Fibroblast of skin of left quadriceps (primary cell): ENCODE data around the gene SEMA7A.

Experiments used
- DNase-seq, 2 experiments: peaks; one replicate each; pipeline ENCODE4 v3.0.0-alpha.2; 2013; ENCODE audit warnings: low read depth in 2 of 2

The SEMA7A gene

GRCh38 chr15:74430510-74430951, 3.2 kb downstream of the SEMA7A start:
- no peak for DNase-seq

GRCh38 chr15:74429781-74430400, 3.9 kb downstream of the SEMA7A start:
- no peak for DNase-seq

- DNase-seq, result no peak
Measured at GRCh38 chr15:74428970-74429780, 4.6 kb downstream of the SEMA7A start.

- DNase-seq, result no peak
Measured at GRCh38 chr15:74428442-74428787, 5.3 kb downstream of the SEMA7A start.

GRCh38 chr15:74427607-74428441, 5.9 kb downstream of the SEMA7A start:
- no peak for DNase-seq

- DNase-seq, result no peak
Measured at GRCh38 chr15:74426404-74427281, 7.1 kb downstream of the SEMA7A start.

- DNase-seq, result no peak
Measured at GRCh38 chr15:74425630-74426029, 8.1 kb downstream of the SEMA7A start.

- no peak for DNase-seq
Measured at GRCh38 chr15:74424901-74425528, 8.7 kb downstream of the SEMA7A start.

- DNase-seq, result no peak
Measured at GRCh38 chr15:74423431-74424257, 10.1 kb downstream of the SEMA7A start.

GRCh38 chr15:74422652-74423430, 10.9 kb downstream of the SEMA7A start:
- no peak for DNase-seq

- no peak for DNase-seq
Measured at GRCh38 chr15:74422265-74422651, 11.5 kb downstream of the SEMA7A start.

GRCh38 chr15:74421302-74422245, 12.2 kb downstream of the SEMA7A start:
- no peak for DNase-seq

GRCh38 chr15:74420193-74420905, 13.4 kb downstream of the SEMA7A start:
- DNase-seq, result no peak

GRCh38 chr15:74419432-74419831, 14.3 kb downstream of the SEMA7A start:
- DNase-seq, result no peak

GRCh38 chr15:74418575-74419338, 15.0 kb downstream of the SEMA7A start:
- DNase-seq, result no peak

GRCh38 chr15:74417670-74418069, 16.1 kb downstream of the SEMA7A start:
- DNase-seq, result no peak

- DNase-seq, result no peak
Measured at GRCh38 chr15:74417225-74417624, 16.5 kb downstream of the SEMA7A start.
